SK-N-SH (cell line): ENCODE results near the gene SDK1. TPM values are rescaled to one million over a fixed set of nuclear protein-coding genes. Genes with fewer than 3 reads are reported as not detected.

Experiments used
- CTCF ChIA-PET: fragments of 300-600, 350-600 bp; formaldehyde crosslinking; extraction: SDS; loops from one replicate; lab custom pipeline; 2021; lab: Yijun Ruan, JAX
- POLR2A ChIA-PET: fragments of 350-600 bp; sonication (Branson Sonifier 250); formaldehyde crosslinking; extraction: SDS; loops from one replicate; lab custom pipeline; 2020; ENCODE audit warnings: antibody characterized with exemption, inconsistent platforms; lab: Yijun Ruan, JAX
- DNase-seq: peaks from one replicate; pipeline ENCODE4 v3.0.0; 2012
- H2AFZ ChIP-seq: fragments of 200-600 bp; sonication (generic); 2 replicates; pipeline ENCODE4 v1.8.1; 2016; ENCODE audit warnings: antibody characterized with exemption, mild to moderate bottlenecking, low read depth
- H3F3A ChIP-seq: fragments of 200-600 bp; sonication (generic); replicated peaks from 2 replicates; pipeline ENCODE3; 2016; ENCODE audit warnings: antibody characterized with exemption, mild to moderate bottlenecking; ENCODE audit not compliant: insufficient read depth
- H3K27ac ChIP-seq, 2 experiments: fragments of 200-500 bp in 1 of 2; fragments of 200-600 bp in 1 of 2; sonication (Bioruptor generic) in 1 of 2; sonication (generic), shearing (Covaris generic) in 1 of 2; 2 replicates each; pipeline versions ENCODE4 v1.5.1 to v1.6.1; 2014 to 2016; ENCODE audit warnings: low read depth in 2 of 2, inconsistent platforms in 1 of 2, low read length in 1 of 2, mild to moderate bottlenecking in 1 of 2, mixed read lengths in 1 of 2
- H3K27me3 ChIP-seq: fragments of 200-600 bp; sonication (generic), shearing (Covaris generic); 2 replicates; pipeline ENCODE4 v1.6.1; 2016; ENCODE audit warnings: mixed run types; ENCODE audit not compliant: insufficient read depth
- H3K36me3 ChIP-seq, 2 experiments: fragments of 200-500 bp in 1 of 2; fragments of 200-600 bp in 1 of 2; sonication (Bioruptor generic) in 1 of 2; sonication (generic) in 1 of 2; replicated peaks in 1 of 2; 2 replicates each; pipeline versions ENCODE3 to v1.5.1; 2014 to 2016; ENCODE audit warnings: low read length in 1 of 2, mild to moderate bottlenecking in 1 of 2; ENCODE audit not compliant: insufficient read depth in 2 of 2, control insufficient read depth in 1 of 2
- H3K4me1 ChIP-seq, 2 experiments: fragments of 200-500 bp in 1 of 2; fragments of 200-600 bp in 1 of 2; sonication (Bioruptor generic) in 1 of 2; sonication (generic), shearing (Covaris generic) in 1 of 2; 2 replicates each; pipeline versions ENCODE4 v1.5.1 to v1.6.1; 2014 to 2016; ENCODE audit warnings: low read depth in 1 of 2, low read length in 1 of 2, mixed run types in 1 of 2; ENCODE audit not compliant: insufficient read depth in 2 of 2, control insufficient read depth in 1 of 2
- H3K4me2 ChIP-seq: fragments of 200-600 bp; sonication (generic), shearing (Covaris generic); 2 replicates; pipeline ENCODE4 v1.6.1; 2017; ENCODE audit warnings: mixed run types
- H3K4me3 ChIP-seq, 2 experiments: fragments of 200-500 bp in 1 of 2; fragments of 200-600 bp in 1 of 2; sonication (Bioruptor generic) in 1 of 2; sonication (generic), shearing (Covaris generic) in 1 of 2; 2 replicates each; pipeline versions ENCODE4 v1.5.1 to v1.8.1; 2014 to 2016; ENCODE audit warnings: low read depth in 2 of 2, inconsistent platforms in 1 of 2, low read length in 1 of 2, mild to moderate bottlenecking in 1 of 2, mixed read lengths in 1 of 2, moderate library complexity in 1 of 2
- H3K79me2 ChIP-seq: fragments of 200-600 bp; sonication (generic); 2 replicates; pipeline ENCODE4 v1.8.1; 2017; ENCODE audit warnings: mild to moderate bottlenecking; ENCODE audit not compliant: insufficient read depth
- H3K9ac ChIP-seq: fragments of 200-600 bp; sonication (generic); 2 replicates; pipeline ENCODE4 v1.6.1; 2017; ENCODE audit warnings: mixed run types
- H3K9me2 ChIP-seq: fragments of 200-600 bp; sonication (generic); 2 replicates; pipeline ENCODE4 v1.6.1; 2017; ENCODE audit warnings: mixed run types
- H3K9me3 ChIP-seq: fragments of 200-600 bp; sonication (generic); 2 replicates; pipeline ENCODE4 v1.6.1; 2017; ENCODE audit warnings: mixed run types, mild to moderate bottlenecking, moderate library complexity
- H4K20me1 ChIP-seq: fragments of 200-600 bp; sonication (generic); 2 replicates; pipeline ENCODE4 v1.6.1; 2017; ENCODE audit warnings: mild to moderate bottlenecking, mixed run types; ENCODE audit not compliant: insufficient read depth
- CHD2 ChIP-seq: fragments of 150-350 bp; IDR thresholded peaks from 2 replicates; pipeline ENCODE4 v1.6.1; 2018; ENCODE audit warnings: low read length; ENCODE audit not compliant: partially characterized antibody
- EP300 ChIP-seq, 2 experiments: IDR thresholded peaks; 2 replicates each; pipeline versions ENCODE4 v1.4.0 to v1.6.1; 2012; ENCODE audit warnings: borderline replicate concordance in 1 of 2, low read depth in 1 of 2, low read length in 1 of 2
- EZH2phosphoT487 ChIP-seq: fragments of 200-600 bp; sonication (generic); IDR thresholded peaks from 2 replicates; pipeline ENCODE4 v1.6.1; 2017; ENCODE audit warnings: low read depth, mixed run types, mild to moderate bottlenecking, antibody characterized with exemption, moderate library complexity, borderline replicate concordance
- FOXJ3 ChIP-seq: sonication (generic); formaldehyde crosslinking; IDR thresholded peaks from 2 replicates; pipeline ENCODE4 v1.5.1; 2020; ENCODE audit warnings: mild to moderate bottlenecking, missing genetic modification reagents
- GABPA ChIP-seq: IDR thresholded peaks from 2 replicates; pipeline ENCODE4 v1.4.0; 2012; ENCODE audit warnings: low read depth, mild to moderate bottlenecking
- JUND ChIP-seq: IDR thresholded peaks from 2 replicates; pipeline ENCODE4 v1.4.0; 2012
- MXI1 ChIP-seq: IDR thresholded peaks from 2 replicates; pipeline ENCODE4 v1.6.1; 2012; ENCODE audit warnings: mild to moderate bottlenecking, low read depth, low read length, improper control_type of control experiment
- NFIC ChIP-seq: IDR thresholded peaks from 2 replicates; pipeline ENCODE4 v1.4.0; 2012; ENCODE audit warnings: borderline replicate concordance
- NRF1 ChIP-seq: IDR thresholded peaks from 2 replicates; pipeline ENCODE4 v1.6.1; 2012; ENCODE audit warnings: low read depth, mild to moderate bottlenecking, low read length
- POLR2AphosphoS5 ChIP-seq: IDR thresholded peaks from 2 replicates; pipeline ENCODE4 v1.6.1; 2012; ENCODE audit warnings: low read depth, low read length
- RCOR1 ChIP-seq: fragments of 150-350 bp; IDR thresholded peaks from 2 replicates; pipeline ENCODE4 v1.6.1; 2017; ENCODE audit warnings: antibody characterized with exemption, low read length
- RFX5 ChIP-seq: IDR thresholded peaks from 2 replicates; pipeline ENCODE4 v1.6.1; 2012; ENCODE audit warnings: mild to moderate bottlenecking, improper control_type of control experiment, low read length
- RXRA ChIP-seq: IDR thresholded peaks from 2 replicates; pipeline ENCODE4 v1.4.0; 2012; ENCODE audit warnings: low read depth, mild to moderate bottlenecking, borderline replicate concordance
- SMC3 ChIP-seq: IDR thresholded peaks from 2 replicates; pipeline ENCODE4 v1.6.1; 2012; ENCODE audit warnings: low read depth, low read length, improper control_type of control experiment
- TAF1 ChIP-seq: IDR thresholded peaks from 2 replicates; pipeline ENCODE4 v1.6.1; 2012; ENCODE audit warnings: low read depth, mild to moderate bottlenecking, low read length, moderate library complexity, borderline replicate concordance
- YY1 ChIP-seq: IDR thresholded peaks from 2 replicates; pipeline ENCODE4 v1.4.0; 2012; ENCODE audit warnings: low read depth, mild to moderate bottlenecking
- WGBS: methylation state at CpG from one replicate; pipeline ENCODE4 v1.1.6; 2017; ENCODE audit warnings: low lambda C conversion rate; 5-methylcytosine and 5-hydroxymethylcytosine counted together
- polyA plus RNA-seq, 3 experiments: library from polyadenylated mRNA; depleted of rRNA; stranded (reverse); fragments of >200 nt; gene quantifications; 2 replicates each; pipeline ENCODE4 v1.2.3, GENCODE V29; 2012
- TF ChIP-seq, protein P1 (sequence below): IDR thresholded peaks from 2 replicates; pipeline ENCODE4 v1.4.0; 2012; ENCODE audit warnings: low read depth
- TF ChIP-seq, protein P2 (sequence below): IDR thresholded peaks from 2 replicates; pipeline ENCODE4 v1.4.0; 2012; ENCODE audit warnings: low read depth, borderline replicate concordance
- TF ChIP-seq, protein P3 (sequence below): IDR thresholded peaks from 2 replicates; pipeline ENCODE4 v1.4.0; 2012; ENCODE audit warnings: low read depth, borderline replicate concordance
- TF ChIP-seq, protein P4 (sequence below): IDR thresholded peaks from 2 replicates; pipeline ENCODE4 v1.6.1; 2012; ENCODE audit warnings: mild to moderate bottlenecking, low read depth, low read length, moderate library complexity

Gene SDK1
- polyA plus RNA-seq, 1 of the 3 experiments (the other 2 are of a cell fraction) = 1.2 TPM

DNA sequence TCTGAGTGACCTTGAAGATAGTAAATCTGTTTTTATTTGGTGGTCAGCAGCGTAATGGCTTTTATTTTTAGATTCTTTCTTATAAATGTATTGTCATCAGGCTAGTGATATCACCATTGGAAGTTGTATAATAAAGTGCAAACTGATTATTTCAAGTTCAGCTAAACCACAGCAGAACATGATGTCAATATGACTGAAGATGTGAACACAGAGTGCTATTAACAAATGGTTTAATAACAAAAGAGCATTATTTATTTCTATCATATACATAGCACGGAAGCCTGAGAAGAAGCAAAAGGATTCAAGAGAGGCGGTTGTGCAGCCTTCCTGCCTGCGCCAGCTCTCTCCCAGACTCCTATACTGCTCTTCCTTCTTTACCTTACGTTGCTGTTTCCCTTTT is 142.7 kb downstream of the SDK1 start (continued):
- TF ChIP-seq RXRA (no peak), TAF1 (no peak)

DNA sequence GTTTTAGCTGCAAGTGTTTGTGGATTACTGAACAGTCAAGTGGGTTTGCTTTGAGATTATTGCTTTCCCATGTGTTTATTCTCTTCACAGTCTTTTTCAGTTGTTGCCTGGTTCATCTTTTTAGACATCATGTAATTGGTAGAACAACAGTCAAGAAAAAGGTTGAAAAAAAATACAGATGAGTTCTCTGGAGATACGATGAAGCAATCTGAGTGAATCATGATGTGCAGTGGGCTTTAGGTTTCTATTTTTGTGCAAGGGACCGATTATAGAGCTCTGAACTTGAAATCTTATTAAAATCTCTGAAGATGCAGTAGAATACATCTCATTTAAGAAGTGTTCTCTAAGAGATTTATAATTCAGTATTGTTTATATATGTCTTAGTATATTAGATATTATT is 145.7 kb downstream of the SDK1 start:
- no peak for TF ChIP-seq RCOR1
- no peak for TF ChIP-seq RXRA
- no peak for TF ChIP-seq GABPA
- TF ChIP-seq, protein P1, sequence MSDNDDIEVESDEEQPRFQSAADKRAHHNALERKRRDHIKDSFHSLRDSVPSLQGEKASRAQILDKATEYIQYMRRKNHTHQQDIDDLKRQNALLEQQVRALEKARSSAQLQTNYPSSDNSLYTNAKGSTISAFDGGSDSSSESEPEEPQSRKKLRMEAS = no peak
- no peak for TF ChIP-seq NRF1
- TF ChIP-seq EP300 (IDR thresholded peaks at IDR 0.05; ENCODE audit: borderline replicate concordance in 1 of 2, low read depth in 1 of 2, low read length in 1 of 2) = no peak
- TF ChIP-seq NFIC = no peak
- no peak for TF ChIP-seq RFX5
- no peak for TF ChIP-seq POLR2AphosphoS5
- TF ChIP-seq SMC3 = no peak
- TF ChIP-seq FOXJ3 (CRISPR knock-in tag) = no peak
- WGBS = 54% methylated on average over 2 of the region's 2 CpGs
- Histone ChIP-seq H4K20me1 (no peaks in the 10 kb centered on the region), H3K27ac (no peak overlapping the region), H3F3A (no peaks in the 10 kb centered on the region), H3K36me3 (peaks cover 0 to 21% of the 10 kb centered on the region in 2 experiments), H3K4me3 (no peak overlapping the region), H3K79me2 (no peaks in the 10 kb centered on the region), H3K9me3 (peaks cover 14% of the 10 kb centered on the region), H2AFZ (no peak overlapping the region), H3K4me1 (no peaks in the 10 kb centered on the region), H3K9me2 (no peaks in the 10 kb centered on the region), H3K27me3 (no peaks in the 10 kb centered on the region), H3K9ac (no peak overlapping the region), H3K4me2 (no peak overlapping the region)
- CTCF ChIA-PET = interaction anchor here (0.8 to 1.2 kb wide), 2 partner anchors 9 to 13 kb away, joined by 3 read pairs; no protein-coding TSS in a partner anchor
- no peak for DNase-seq
- POLR2A ChIA-PET = no interaction called here

DNA sequence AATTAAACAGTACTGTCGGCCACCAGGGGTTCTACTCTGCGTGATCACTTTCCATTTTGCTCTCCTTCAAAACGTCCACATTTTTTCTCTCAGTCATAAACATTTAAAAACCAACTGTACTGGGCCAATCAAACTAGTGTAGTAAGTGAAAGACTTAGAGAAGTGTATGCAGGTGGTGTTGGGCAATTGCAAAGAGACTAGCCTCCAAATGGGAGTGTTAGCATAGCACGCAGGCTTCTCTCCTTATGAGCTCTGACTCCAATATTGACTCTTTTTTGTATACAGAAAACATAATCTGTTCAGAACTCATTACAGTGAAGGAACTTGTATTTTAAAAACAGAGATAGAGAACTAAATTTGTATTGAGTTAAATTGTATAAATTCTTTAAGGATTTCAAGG is 150.6 kb downstream of the SDK1 start:
- no peak overlapping the region for H3K4me3 ChIP-seq
- 0 out of 2 replicates have a peak, but pooled peaks cover 2% of the 10 kb centered on the region for H3K9me3 ChIP-seq
- H3K4me1 ChIP-seq = no peaks in the 10 kb centered on the region
- no peaks in the 10 kb centered on the region for H3F3A ChIP-seq
- no peak overlapping the region for H2AFZ ChIP-seq
- H3K27ac ChIP-seq = no peak overlapping the region
- H3K27me3 ChIP-seq = no peaks in the 10 kb centered on the region
- no peak overlapping the region for H3K4me2 ChIP-seq
- peaks cover 0 to 6% of the 10 kb centered on the region in 2 experiments for H3K36me3 ChIP-seq
- WGBS = 77% methylated on average over 4 of the region's 4 CpGs
- H3K9ac ChIP-seq = no peak overlapping the region
- H3K79me2 ChIP-seq = no peaks in the 10 kb centered on the region
- no peaks in the 10 kb centered on the region for H4K20me1 ChIP-seq
- POLR2A ChIA-PET = no interaction called here
- no peaks in the 10 kb centered on the region for H3K9me2 ChIP-seq
- CTCF ChIA-PET = interaction anchor here (1.6 to 3.0 kb wide), 2 partner anchors 12 to 31 kb away, joined by 5 to 10 read pairs; no protein-coding TSS in a partner anchor
- no peak for DNase-seq
- TF ChIP-seq JUND = no peak
- no peak for TF ChIP-seq GABPA
- TF ChIP-seq, protein P1 = no peak
- TF ChIP-seq POLR2AphosphoS5 = no peak
- no peak for TF ChIP-seq TAF1
- TF ChIP-seq EZH2phosphoT487 = no peak
- TF ChIP-seq YY1 = no peak
- TF ChIP-seq, protein P2, sequence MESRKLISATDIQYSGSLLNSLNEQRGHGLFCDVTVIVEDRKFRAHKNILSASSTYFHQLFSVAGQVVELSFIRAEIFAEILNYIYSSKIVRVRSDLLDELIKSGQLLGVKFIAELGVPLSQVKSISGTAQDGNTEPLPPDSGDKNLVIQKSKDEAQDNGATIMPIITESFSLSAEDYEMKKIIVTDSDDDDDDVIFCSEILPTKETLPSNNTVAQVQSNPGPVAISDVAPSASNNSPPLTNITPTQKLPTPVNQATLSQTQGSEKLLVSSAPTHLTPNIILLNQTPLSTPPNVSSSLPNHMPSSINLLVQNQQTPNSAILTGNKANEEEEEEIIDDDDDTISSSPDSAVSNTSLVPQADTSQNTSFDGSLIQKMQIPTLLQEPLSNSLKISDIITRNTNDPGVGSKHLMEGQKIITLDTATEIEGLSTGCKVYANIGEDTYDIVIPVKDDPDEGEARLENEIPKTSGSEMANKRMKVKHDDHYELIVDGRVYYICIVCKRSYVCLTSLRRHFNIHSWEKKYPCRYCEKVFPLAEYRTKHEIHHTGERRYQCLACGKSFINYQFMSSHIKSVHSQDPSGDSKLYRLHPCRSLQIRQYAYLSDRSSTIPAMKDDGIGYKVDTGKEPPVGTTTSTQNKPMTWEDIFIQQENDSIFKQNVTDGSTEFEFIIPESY = no peak
- TF ChIP-seq, protein P3, sequence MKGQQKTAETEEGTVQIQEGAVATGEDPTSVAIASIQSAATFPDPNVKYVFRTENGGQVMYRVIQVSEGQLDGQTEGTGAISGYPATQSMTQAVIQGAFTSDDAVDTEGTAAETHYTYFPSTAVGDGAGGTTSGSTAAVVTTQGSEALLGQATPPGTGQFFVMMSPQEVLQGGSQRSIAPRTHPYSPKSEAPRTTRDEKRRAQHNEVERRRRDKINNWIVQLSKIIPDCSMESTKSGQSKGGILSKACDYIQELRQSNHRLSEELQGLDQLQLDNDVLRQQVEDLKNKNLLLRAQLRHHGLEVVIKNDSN = no peak
- TF ChIP-seq, protein P4, sequence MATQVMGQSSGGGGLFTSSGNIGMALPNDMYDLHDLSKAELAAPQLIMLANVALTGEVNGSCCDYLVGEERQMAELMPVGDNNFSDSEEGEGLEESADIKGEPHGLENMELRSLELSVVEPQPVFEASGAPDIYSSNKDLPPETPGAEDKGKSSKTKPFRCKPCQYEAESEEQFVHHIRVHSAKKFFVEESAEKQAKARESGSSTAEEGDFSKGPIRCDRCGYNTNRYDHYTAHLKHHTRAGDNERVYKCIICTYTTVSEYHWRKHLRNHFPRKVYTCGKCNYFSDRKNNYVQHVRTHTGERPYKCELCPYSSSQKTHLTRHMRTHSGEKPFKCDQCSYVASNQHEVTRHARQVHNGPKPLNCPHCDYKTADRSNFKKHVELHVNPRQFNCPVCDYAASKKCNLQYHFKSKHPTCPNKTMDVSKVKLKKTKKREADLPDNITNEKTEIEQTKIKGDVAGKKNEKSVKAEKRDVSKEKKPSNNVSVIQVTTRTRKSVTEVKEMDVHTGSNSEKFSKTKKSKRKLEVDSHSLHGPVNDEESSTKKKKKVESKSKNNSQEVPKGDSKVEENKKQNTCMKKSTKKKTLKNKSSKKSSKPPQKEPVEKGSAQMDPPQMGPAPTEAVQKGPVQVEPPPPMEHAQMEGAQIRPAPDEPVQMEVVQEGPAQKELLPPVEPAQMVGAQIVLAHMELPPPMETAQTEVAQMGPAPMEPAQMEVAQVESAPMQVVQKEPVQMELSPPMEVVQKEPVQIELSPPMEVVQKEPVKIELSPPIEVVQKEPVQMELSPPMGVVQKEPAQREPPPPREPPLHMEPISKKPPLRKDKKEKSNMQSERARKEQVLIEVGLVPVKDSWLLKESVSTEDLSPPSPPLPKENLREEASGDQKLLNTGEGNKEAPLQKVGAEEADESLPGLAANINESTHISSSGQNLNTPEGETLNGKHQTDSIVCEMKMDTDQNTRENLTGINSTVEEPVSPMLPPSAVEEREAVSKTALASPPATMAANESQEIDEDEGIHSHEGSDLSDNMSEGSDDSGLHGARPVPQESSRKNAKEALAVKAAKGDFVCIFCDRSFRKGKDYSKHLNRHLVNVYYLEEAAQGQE = no peak
- no peak for TF ChIP-seq MXI1
- TF ChIP-seq CHD2 = no peak
